T-cell (primary cell): Measurements from ENCODE around the gene CNTNAP5. TPM values are rescaled to one million over a fixed set of nuclear protein-coding genes. Genes with fewer than 3 reads are reported as not detected.

ENCODE experiments used
- ATAC-seq, 4 experiments: fragments of 200-7000 bp in 3 of 4; fragments of 150-1000 bp in 1 of 4; cut with Tn5 transposase; replicated peaks in 1 of 4; 1 replicate in 3 of 4; 2 replicates in 1 of 4; pipeline ENCODE4 v1.10.0; 2021; ENCODE audit warnings: moderate library complexity in 3 of 4, mild to moderate bottlenecking in 2 of 4, moderate number of reproducible peaks in 1 of 4
- CTCF ChIA-PET, 2 donors: fragments of 300-600 bp; sonication (Branson Sonifier 250); formaldehyde crosslinking; loops; one replicate each; lab custom pipeline; 2022; ENCODE audit warnings: antibody characterized with exemption in 2 of 2; lab: Charles Lee
- POLR2A ChIA-PET, 2 donors: fragments of 300-600 bp; sonication (Branson Sonifier 250); formaldehyde crosslinking; loops; one replicate each; lab custom pipeline; 2022; ENCODE audit warnings: antibody characterized with exemption in 2 of 2; lab: Charles Lee
- DNase-seq, 35 experiments: peaks; one replicate each; pipeline versions ENCODE4 v3.0.0 to v3.0.0-alpha.2; 2013 to 2023
- H3K27ac ChIP-seq: one replicate; pipeline ENCODE4 v1.5.1; 2013; ENCODE audit warnings: low read length
- H3K27me3 ChIP-seq, 2 experiments: replicated peaks in 1 of 2; 1 replicate in 1 of 2; 2 replicates in 1 of 2; pipeline versions ENCODE4 v1.6.1 to v1.7.0; 2013; ENCODE audit warnings: low read length in 1 of 2, mixed read lengths in 1 of 2; ENCODE audit not compliant: control insufficient read depth in 2 of 2, insufficient read depth in 2 of 2; ENCODE audit errors: extremely low read depth in 1 of 2
- H3K36me3 ChIP-seq, 2 donors: 1 replicate in 1 of 2; 2 replicates in 1 of 2; pipeline versions ENCODE4 v1.6.1 to v1.7.0; 2013; ENCODE audit warnings: low read length in 1 of 2; ENCODE audit not compliant: control insufficient read depth in 2 of 2, insufficient read depth in 1 of 2; ENCODE audit errors: extremely low read depth in 1 of 2
- H3K4me1 ChIP-seq, 2 experiments: 1 replicate in 1 of 2; 2 replicates in 1 of 2; pipeline versions ENCODE4 v1.6.1 to v1.7.0; 2013; ENCODE audit warnings: low read length in 2 of 2, mixed read lengths in 1 of 2; ENCODE audit not compliant: insufficient read depth in 2 of 2, control insufficient read depth in 1 of 2; ENCODE audit errors: extremely low read depth in 1 of 2
- H3K4me3 ChIP-seq, 2 donors: 1 replicate in 1 of 2; 2 replicates in 1 of 2; pipeline versions ENCODE4 v1.5.1 to v1.7.0; 2013; ENCODE audit warnings: mild to moderate bottlenecking in 2 of 2, low read length in 1 of 2, moderate library complexity in 1 of 2; ENCODE audit not compliant: control insufficient read depth in 1 of 2; ENCODE audit errors: extremely low read depth in 1 of 2
- H3K9me3 ChIP-seq: 2 replicates; pipeline ENCODE4 v1.7.0; 2013
- H3K27ac Mint-ChIP-seq, 2 donors: one replicate each; pipeline ENCODE4 v1.8.0; 2020 to 2021; ENCODE audit warnings: mild to moderate bottlenecking in 2 of 2, mixed read lengths in 2 of 2
- H3K27me3 Mint-ChIP-seq, 2 donors: one replicate each; pipeline ENCODE4 v1.8.0; 2021 to 2022; ENCODE audit warnings: mixed read lengths in 2 of 2
- H3K36me3 Mint-ChIP-seq: one replicate; pipeline ENCODE4 v1.8.0; 2021; ENCODE audit warnings: mixed read lengths
- H3K4me1 Mint-ChIP-seq, 3 donors: one replicate each; pipeline ENCODE4 v1.8.0; 2020 to 2022; ENCODE audit warnings: mixed read lengths in 3 of 3, mild to moderate bottlenecking in 1 of 3
- H3K4me3 Mint-ChIP-seq, 3 donors: one replicate each; pipeline ENCODE4 v1.8.0; 2020 to 2022; ENCODE audit warnings: mild to moderate bottlenecking in 3 of 3, mixed read lengths in 3 of 3, moderate library complexity in 3 of 3
- H3K9me3 Mint-ChIP-seq, 3 donors: one replicate each; pipeline ENCODE4 v1.8.0; 2020 to 2022; ENCODE audit warnings: mixed read lengths in 3 of 3
- WGBS: methylation state at CpG from one replicate; pipeline ENCODE4 v1.1.5; 2013; ENCODE audit warnings: missing lambda C conversion rate; ENCODE audit not compliant: insufficient coverage; 5-methylcytosine and 5-hydroxymethylcytosine counted together
- total RNA-seq, 35 experiments: library from RNA in 6 of 35; stranded (reverse) in 6 of 35; fragments of 120-200 nt in 1 of 35; gene quantifications; one replicate each; pipeline versions ENCODE4 v1.2.1 to v1.2.4 and lab custom pipeline; 2013 to 2026

Gene CNTNAP5
- total RNA-seq, 5 donors from 2014 or later (not counting 1 experiment from before 2014, with no cell fraction given): not detected

- WGBS: 60% methylated on average over 1 of the region's 1 CpG
- no peak overlapping the region for H3K27ac ChIP-seq
- H3K4me3 ChIP-seq: no peak overlapping the region
- no peak overlapping the region for H3K27ac Mint-ChIP-seq
- CTCF ChIA-PET: no interaction called here
- no peaks in the 10 kb centered on the region for H3K9me3 ChIP-seq
- H3K9me3 Mint-ChIP-seq: peaks cover 3 to 4% (median 3%) of the 10 kb centered on the region in 3 donors
- POLR2A ChIA-PET: no interaction called here
- H3K4me3 Mint-ChIP-seq: no peak overlapping the region
- no peaks in the 10 kb centered on the region for H3K36me3 Mint-ChIP-seq
- no peaks in the 10 kb centered on the region for H3K27me3 Mint-ChIP-seq
- ATAC-seq (no peak), DNase-seq (no peak)
- no peaks in the 10 kb centered on the region for H3K4me1 Mint-ChIP-seq
- H3K36me3 ChIP-seq: no peaks in the 10 kb centered on the region
- H3K27me3 ChIP-seq: no peaks in the 10 kb centered on the region
- H3K4me1 ChIP-seq: no peaks in the 10 kb centered on the region
These were observed 9.9 kb downstream of the CNTNAP5 start for GRCh38 chr2:124035001-124035400.

- H3K27me3 Mint-ChIP-seq: no peaks in the 10 kb centered on the region
- H3K4me1 Mint-ChIP-seq: no peaks in the 10 kb centered on the region
- no CpG with 5 or more reads among the region's 2 CpGs for WGBS
- DNase-seq: no peak
- no peak overlapping the region for H3K27ac Mint-ChIP-seq
- no peak for ATAC-seq
- H3K4me3 Mint-ChIP-seq: no peak overlapping the region
- no peaks in the 10 kb centered on the region for H3K4me1 ChIP-seq
- no peaks in the 10 kb centered on the region for H3K36me3 ChIP-seq
- ChIA-PET CTCF (no interaction called here), POLR2A (no interaction called here)
- H3K27me3 ChIP-seq: no peaks in the 10 kb centered on the region
- H3K36me3 Mint-ChIP-seq: no peaks in the 10 kb centered on the region
- H3K9me3 ChIP-seq: no peaks in the 10 kb centered on the region
- H3K9me3 Mint-ChIP-seq: peaks cover 3 to 9% (median 3%) of the 10 kb centered on the region in 3 donors
- H3K4me3 ChIP-seq: no peak overlapping the region
- H3K27ac ChIP-seq: no peak overlapping the region
These were observed 13.9 kb downstream of the CNTNAP5 start for GRCh38 chr2:124039032-124039431.

GRCh38 chr2:124039762-124040291 is 14.7 kb downstream of the CNTNAP5 start:
- no peaks in the 10 kb centered on the region for H3K36me3 Mint-ChIP-seq
- Histone ChIP-seq H3K36me3 (no peaks in the 10 kb centered on the region), H3K27ac (no peak overlapping the region), H3K4me3 (no peak overlapping the region), H3K9me3 (no peaks in the 10 kb centered on the region), H3K4me1 (no peaks in the 10 kb centered on the region), H3K27me3 (no peaks in the 10 kb centered on the region)
- no peak overlapping the region for H3K4me3 Mint-ChIP-seq
- no peak overlapping the region for H3K27ac Mint-ChIP-seq
- POLR2A ChIA-PET: no interaction called here
- ATAC-seq: no peak
- peaks cover 3 to 13% (median 3%) of the 10 kb centered on the region in 3 donors for H3K9me3 Mint-ChIP-seq
- no CpG with 5 or more reads among the region's 4 CpGs for WGBS
- H3K4me1 Mint-ChIP-seq: no peaks in the 10 kb centered on the region
- CTCF ChIA-PET: no interaction called here
- H3K27me3 Mint-ChIP-seq: no peaks in the 10 kb centered on the region
- no peak for DNase-seq

GRCh38 chr2:124045894-124046293 is 20.8 kb downstream of the CNTNAP5 start:
- no peaks in the 10 kb centered on the region for H3K27me3 Mint-ChIP-seq
- no peaks in the 10 kb centered on the region for H3K36me3 Mint-ChIP-seq
- H3K4me3 Mint-ChIP-seq: no peak overlapping the region
- Histone ChIP-seq H3K4me1 (no peaks in the 10 kb centered on the region), H3K9me3 (no peaks in the 10 kb centered on the region), H3K36me3 (no peaks in the 10 kb centered on the region), H3K27ac (no peak overlapping the region), H3K4me3 (no peak overlapping the region), H3K27me3 (no peaks in the 10 kb centered on the region)
- no CpG with 5 or more reads among the region's 2 CpGs for WGBS
- POLR2A ChIA-PET: no interaction called here
- DNase-seq (no peak), ATAC-seq (no peak)
- H3K4me1 Mint-ChIP-seq: no peaks in the 10 kb centered on the region
- H3K9me3 Mint-ChIP-seq: peaks cover 0 to 19% (median 14%) of the 10 kb centered on the region in 3 donors
- CTCF ChIA-PET: no interaction called here
- H3K27ac Mint-ChIP-seq: no peak overlapping the region

- ChIA-PET CTCF (no interaction called here), POLR2A (no interaction called here)
- no peaks in the 10 kb centered on the region for H3K36me3 ChIP-seq
- H3K4me3 ChIP-seq: no peak overlapping the region
- Mint-ChIP-seq H3K27ac (no peak overlapping the region), H3K27me3 (no peaks in the 10 kb centered on the region), H3K36me3 (no peaks in the 10 kb centered on the region), H3K9me3 (peaks cover 0 to 19% (median 14%) of the 10 kb centered on the region in 3 donors), H3K4me3 (no peak overlapping the region), H3K4me1 (no peaks in the 10 kb centered on the region)
- no peak overlapping the region for H3K27ac ChIP-seq
- no peaks in the 10 kb centered on the region for H3K9me3 ChIP-seq
- DNase-seq (no peak), ATAC-seq (no peak)
- 75% methylated on average over 1 of the region's 3 CpGs for WGBS
- H3K4me1 ChIP-seq: no peaks in the 10 kb centered on the region
- no peaks in the 10 kb centered on the region for H3K27me3 ChIP-seq
These were observed 21.2 kb downstream of the CNTNAP5 start for GRCh38 chr2:124046332-124046731.

GRCh38 chr2:124048102-124048501 is 23.0 kb downstream of the CNTNAP5 start:
- peaks cover 0 to 19% (median 13%) of the 10 kb centered on the region in 3 donors for H3K9me3 Mint-ChIP-seq
- H3K4me3 Mint-ChIP-seq: no peak overlapping the region
- WGBS: no CpG with 5 or more reads among the region's 2 CpGs
- no peaks in the 10 kb centered on the region for H3K27me3 ChIP-seq
- H3K27ac ChIP-seq: no peak overlapping the region
- H3K27me3 Mint-ChIP-seq: no peaks in the 10 kb centered on the region
- ChIA-PET CTCF (no interaction called here), POLR2A (no interaction called here)
- no peaks in the 10 kb centered on the region for H3K36me3 ChIP-seq
- H3K4me3 ChIP-seq: no peak overlapping the region
- H3K4me1 Mint-ChIP-seq: no peaks in the 10 kb centered on the region
- H3K36me3 Mint-ChIP-seq: no peaks in the 10 kb centered on the region
- no peak for DNase-seq
- ATAC-seq: no peak
- no peak overlapping the region for H3K27ac Mint-ChIP-seq
- H3K9me3 ChIP-seq: no peaks in the 10 kb centered on the region
- H3K4me1 ChIP-seq: no peaks in the 10 kb centered on the region

GRCh38 chr2:124048664-124049063 is 23.6 kb downstream of the CNTNAP5 start:
- ATAC-seq (no peak), DNase-seq (no peak)
- H3K4me1 Mint-ChIP-seq: no peaks in the 10 kb centered on the region
- ChIA-PET POLR2A (no interaction called here), CTCF (no interaction called here)
- Histone ChIP-seq H3K27me3 (no peaks in the 10 kb centered on the region), H3K36me3 (no peaks in the 10 kb centered on the region), H3K4me1 (no peaks in the 10 kb centered on the region), H3K4me3 (no peak overlapping the region), H3K9me3 (no peaks in the 10 kb centered on the region), H3K27ac (no peak overlapping the region)
- H3K4me3 Mint-ChIP-seq: no peak overlapping the region
- WGBS: 100% methylated on average over 1 of the region's 2 CpGs
- no peaks in the 10 kb centered on the region for H3K36me3 Mint-ChIP-seq
- H3K9me3 Mint-ChIP-seq: peaks cover 0 to 19% (median 10%) of the 10 kb centered on the region in 3 donors
- no peak overlapping the region for H3K27ac Mint-ChIP-seq
- no peaks in the 10 kb centered on the region for H3K27me3 Mint-ChIP-seq
